PC-9 (cell line): ENCODE data around the gene GNAS.

Experiments
- CTCF ChIP-seq: fragments of 200-600 bp; sonication (generic); conservative IDR thresholded peaks from 2 replicates; pipeline ENCODE4 v1.6.1; 2017; ENCODE audit warnings: mixed run types, antibody characterized with exemption, mild to moderate bottlenecking, moderate library complexity
- EZH2 ChIP-seq: fragments of 200-600 bp; sonication (generic); IDR thresholded peaks from 2 replicates; pipeline ENCODE4 v1.8.0; 2017; ENCODE audit warnings: antibody characterized with exemption, low read depth

- no peak for TF ChIP-seq CTCF
- no peak for TF ChIP-seq EZH2
Measured at GRCh38 chr20:58942549-58942948, 90.0 kb downstream of the GNAS start.
